ENCODE results near the gene MAN1B1.

MAN1B1 gene

GRCh38 chr9:137086531-137087408 lies at the start of gene MAN1B1:
TSS of gene MAN1B1 (plus strand) at chr9:137086985. CDS start at chr9:137087000, 15 bp downstream.
- DNase-seq = peak; percentile 100

GRCh38 chr9:137037035-137037434 lies 49.8 kb upstream of the MAN1B1 start:
- DNase-seq = no peak

GRCh38 chr9:137037483-137037882 lies 49.3 kb upstream of the MAN1B1 start:
- no peak for DNase-seq

- DNase-seq = no peak
Observed at GRCh38 chr9:137038916-137039315, 47.9 kb upstream of the MAN1B1 start.

GRCh38 chr9:137039611-137040366 lies 47.0 kb upstream of the MAN1B1 start:
- DNase-seq = no peak

- DNase-seq = no peak
Observed at GRCh38 chr9:137040568-137040967, 46.2 kb upstream of the MAN1B1 start.

GRCh38 chr9:137041124-137041523 lies 45.7 kb upstream of the MAN1B1 start:
- no peak for DNase-seq

- no peak for DNase-seq
Observed at GRCh38 chr9:137042751-137043727, 43.7 kb upstream of the MAN1B1 start.

GRCh38 chr9:137044037-137044436 lies 42.7 kb upstream of the MAN1B1 start:
- DNase-seq = no peak

- no peak for DNase-seq
Observed at GRCh38 chr9:137044502-137045177, 42.1 kb upstream of the MAN1B1 start.

- peak in 1 of 2 donors; percentile 35 for DNase-seq
Observed at GRCh38 chr9:137045294-137046087, 41.3 kb upstream of the MAN1B1 start.

GRCh38 chr9:137046088-137046787 lies 40.5 kb upstream of the MAN1B1 start, which contains the start of gene NPDC1:
TSS of gene NPDC1 (minus strand) at chr9:137046177. CDS start at chr9:137045989, 188 bp downstream.
- DNase-seq = peak; percentile 78 to 86

- DNase-seq = no peak
Observed at GRCh38 chr9:137048655-137049543, 37.9 kb upstream of the MAN1B1 start.

GRCh38 chr9:137049544-137050449 lies 37.0 kb upstream of the MAN1B1 start:
- peak; percentile 34 to 66 for DNase-seq

GRCh38 chr9:137050570-137050969 lies 36.2 kb upstream of the MAN1B1 start:
- no peak for DNase-seq

GRCh38 chr9:137051145-137051724 lies 35.5 kb upstream of the MAN1B1 start:
- DNase-seq = no peak

GRCh38 chr9:137052293-137052692 lies 34.5 kb upstream of the MAN1B1 start:
- DNase-seq = no peak

Data from CD4-positive, alpha-beta T cell treated with Interferon alpha-2 for 1 hour (primary cell).